ENCODE data around the gene TCF7L1. TPM values are rescaled to one million over a fixed set of nuclear protein-coding genes. Genes with fewer than 3 reads are reported as not detected.

The TCF7L1 gene
- total RNA-seq, 4 donors from 2014 or later = 2.7 to 10.3 (median 8.2) TPM

- no peak for TF ChIP-seq CTCF (IDR thresholded peaks at IDR 0.05; ENCODE audit: low read depth)
These were observed 175.8 kb downstream of the TCF7L1 start for GRCh38 chr2:85308896-85309555.

- no peak for TF ChIP-seq CTCF (IDR thresholded peaks at IDR 0.05; ENCODE audit: low read depth)
These were observed 176.6 kb downstream of the TCF7L1 start for GRCh38 chr2:85309699-85310321.

- TF ChIP-seq CTCF (IDR thresholded peaks at IDR 0.05; ENCODE audit: low read depth) = no peak
These were observed 177.1 kb downstream of the TCF7L1 start for GRCh38 chr2:85310330-85310729.

GRCh38 chr2:85312404-85312803, 179.2 kb downstream of the TCF7L1 start:
- no peak for TF ChIP-seq CTCF (IDR thresholded peaks at IDR 0.05; ENCODE audit: low read depth)

GRCh38 chr2:85314884-85315242, 181.7 kb downstream of the TCF7L1 start:
- TF ChIP-seq CTCF (IDR thresholded peaks at IDR 0.05; ENCODE audit: low read depth) = no peak

GRCh38 chr2:85318222-85319074, 185.3 kb downstream of the TCF7L1 start:
- no peak for TF ChIP-seq CTCF (IDR thresholded peaks at IDR 0.05; ENCODE audit: low read depth)

GRCh38 chr2:85319796-85320195, 186.6 kb downstream of the TCF7L1 start:
- TF ChIP-seq CTCF (IDR thresholded peaks at IDR 0.05; ENCODE audit: low read depth) = no peak

Measured in subcutaneous adipose tissue (tissue), 4 donors.